ENCODE data around the gene SURF1. TPM values are rescaled to one million over a fixed set of nuclear protein-coding genes. Genes with fewer than 3 reads are reported as not detected.

SURF1 gene
- total RNA-seq, 1 experiment from 2014 or later = 47.9 TPM

DNA sequence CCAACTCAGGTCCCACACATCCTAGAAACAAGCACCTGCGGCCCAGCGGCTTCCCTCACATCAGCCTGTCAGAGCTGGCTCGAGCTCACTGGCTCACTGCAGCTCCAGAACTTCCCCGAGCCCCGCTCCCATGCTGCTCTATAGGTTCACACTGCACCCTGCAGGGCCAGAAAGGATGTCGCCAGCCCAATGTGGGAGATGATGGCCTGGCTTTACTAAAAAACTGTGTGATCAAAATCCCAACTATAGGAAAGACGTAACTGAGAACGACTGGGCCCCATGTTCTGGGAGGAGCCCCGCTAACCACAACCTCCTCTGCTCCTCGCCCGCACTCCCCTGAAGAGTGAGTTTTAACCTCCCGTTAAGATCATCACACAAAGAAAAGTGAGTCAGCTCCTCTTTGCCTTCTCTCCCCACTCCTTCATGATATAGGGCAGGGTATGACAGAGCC lies 15.0 kb upstream of the SURF1 start:
- Mint-ChIP-seq H3K4me3 (ENCODE audit: low read depth, unreplicated experiment) (no peak overlapping the region), H3K4me1 (ENCODE audit: low read depth, unreplicated experiment) (peaks cover 13% of the 10 kb centered on the region), H3K27me3 (ENCODE audit: unreplicated experiment) (no peaks in the 10 kb centered on the region), H3K9me3 (ENCODE audit: low read depth, unreplicated experiment) (no peaks in the 10 kb centered on the region), H3K27ac (ENCODE audit: unreplicated experiment) (no peak overlapping the region), H3K36me3 (ENCODE audit: insufficient read depth, unreplicated experiment) (peaks cover 35% of the 10 kb centered on the region)
- no peak for DNase-seq
- TF ChIP-seq, protein P1, sequence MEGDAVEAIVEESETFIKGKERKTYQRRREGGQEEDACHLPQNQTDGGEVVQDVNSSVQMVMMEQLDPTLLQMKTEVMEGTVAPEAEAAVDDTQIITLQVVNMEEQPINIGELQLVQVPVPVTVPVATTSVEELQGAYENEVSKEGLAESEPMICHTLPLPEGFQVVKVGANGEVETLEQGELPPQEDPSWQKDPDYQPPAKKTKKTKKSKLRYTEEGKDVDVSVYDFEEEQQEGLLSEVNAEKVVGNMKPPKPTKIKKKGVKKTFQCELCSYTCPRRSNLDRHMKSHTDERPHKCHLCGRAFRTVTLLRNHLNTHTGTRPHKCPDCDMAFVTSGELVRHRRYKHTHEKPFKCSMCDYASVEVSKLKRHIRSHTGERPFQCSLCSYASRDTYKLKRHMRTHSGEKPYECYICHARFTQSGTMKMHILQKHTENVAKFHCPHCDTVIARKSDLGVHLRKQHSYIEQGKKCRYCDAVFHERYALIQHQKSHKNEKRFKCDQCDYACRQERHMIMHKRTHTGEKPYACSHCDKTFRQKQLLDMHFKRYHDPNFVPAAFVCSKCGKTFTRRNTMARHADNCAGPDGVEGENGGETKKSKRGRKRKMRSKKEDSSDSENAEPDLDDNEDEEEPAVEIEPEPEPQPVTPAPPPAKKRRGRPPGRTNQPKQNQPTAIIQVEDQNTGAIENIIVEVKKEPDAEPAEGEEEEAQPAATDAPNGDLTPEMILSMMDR (IDR thresholded peaks at IDR 0.05; ENCODE audit: unreplicated experiment) = no peak
- BruUV-seq (replicated peaks) = no TSS peak
- CTCF ChIA-PET = no interaction called here
- intact Hi-C loops (cut with micrococcal nuclease; ENCODE audit: unreplicated experiment) = no loop called here

DNA sequence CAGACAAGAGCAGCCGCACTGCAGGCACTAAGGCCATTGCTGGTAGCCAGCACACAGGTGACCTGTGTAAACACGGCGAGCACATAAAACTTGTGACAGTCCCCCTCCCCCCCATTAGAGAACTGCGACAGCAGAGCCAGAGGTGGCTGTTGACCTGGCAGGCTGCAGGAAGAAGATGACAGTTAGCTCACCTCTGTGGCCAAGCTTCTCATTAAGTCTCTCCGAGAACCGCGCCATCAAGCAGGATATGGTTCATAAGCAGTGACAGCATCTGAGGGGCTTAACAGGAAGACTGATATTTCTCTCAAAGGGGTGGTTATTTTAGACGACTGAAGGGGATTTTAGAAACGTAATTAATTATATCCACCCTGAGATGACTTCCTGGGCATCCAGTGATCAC lies 14.4 kb upstream of the SURF1 start:
- H3K4me3 Mint-ChIP-seq (ENCODE audit: low read depth, unreplicated experiment) = no peak overlapping the region
- H3K9me3 Mint-ChIP-seq (ENCODE audit: low read depth, unreplicated experiment) = no peaks in the 10 kb centered on the region
- no peaks in the 10 kb centered on the region for H3K27me3 Mint-ChIP-seq (ENCODE audit: unreplicated experiment)
- BruUV-seq (replicated peaks) = no TSS peak
- CTCF ChIA-PET = no interaction called here
- TF ChIP-seq, protein P1 (IDR thresholded peaks at IDR 0.05; ENCODE audit: unreplicated experiment) = no peak
- no peak for DNase-seq
- peaks cover 13% of the 10 kb centered on the region for H3K4me1 Mint-ChIP-seq (ENCODE audit: low read depth, unreplicated experiment)
- H3K27ac Mint-ChIP-seq (ENCODE audit: unreplicated experiment) = no peak overlapping the region
- H3K36me3 Mint-ChIP-seq (ENCODE audit: insufficient read depth, unreplicated experiment) = peaks cover 35% of the 10 kb centered on the region
- intact Hi-C loops (cut with micrococcal nuclease; ENCODE audit: unreplicated experiment) = no loop called here

DNA sequence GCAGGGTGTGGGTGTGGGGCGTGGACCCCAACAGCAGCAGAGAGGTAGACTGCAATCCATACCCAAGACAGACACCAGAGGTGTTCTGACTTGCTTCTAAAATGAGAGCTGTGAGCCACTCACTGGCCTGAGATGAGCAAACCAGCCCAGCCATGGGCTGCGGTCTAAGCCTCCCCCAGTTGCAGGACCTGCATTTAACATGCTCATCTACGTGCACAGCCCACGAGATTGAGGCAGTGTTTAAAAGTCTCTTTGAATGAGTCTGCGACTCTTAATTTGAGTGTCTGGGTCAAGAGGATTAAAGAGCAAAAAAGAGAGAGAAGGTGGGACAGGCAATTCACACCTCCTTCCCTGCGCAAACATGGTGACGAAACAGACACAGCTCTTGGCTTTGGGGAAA lies 13.6 kb upstream of the SURF1 start:
- TF ChIP-seq, protein P1 (IDR thresholded peaks at IDR 0.05; ENCODE audit: unreplicated experiment) = no peak
- DNase-seq = no peak
- no peaks in the 10 kb centered on the region for H3K27me3 Mint-ChIP-seq (ENCODE audit: unreplicated experiment)
- intact Hi-C loops (cut with micrococcal nuclease; ENCODE audit: unreplicated experiment) = no loop called here
- BruUV-seq (replicated peaks) = no TSS peak
- no peak overlapping the region for H3K27ac Mint-ChIP-seq (ENCODE audit: unreplicated experiment)
- peaks cover 29% of the 10 kb centered on the region for H3K36me3 Mint-ChIP-seq (ENCODE audit: insufficient read depth, unreplicated experiment)
- CTCF ChIA-PET = interaction anchor here (0.6 kb wide), 1 partner anchor 200 kb away, joined by 3 read pairs; no protein-coding TSS in a partner anchor
- H3K4me1 Mint-ChIP-seq (ENCODE audit: low read depth, unreplicated experiment) = peaks cover 13% of the 10 kb centered on the region
- no peaks in the 10 kb centered on the region for H3K9me3 Mint-ChIP-seq (ENCODE audit: low read depth, unreplicated experiment)
- H3K4me3 Mint-ChIP-seq (ENCODE audit: low read depth, unreplicated experiment) = no peak overlapping the region

DNA sequence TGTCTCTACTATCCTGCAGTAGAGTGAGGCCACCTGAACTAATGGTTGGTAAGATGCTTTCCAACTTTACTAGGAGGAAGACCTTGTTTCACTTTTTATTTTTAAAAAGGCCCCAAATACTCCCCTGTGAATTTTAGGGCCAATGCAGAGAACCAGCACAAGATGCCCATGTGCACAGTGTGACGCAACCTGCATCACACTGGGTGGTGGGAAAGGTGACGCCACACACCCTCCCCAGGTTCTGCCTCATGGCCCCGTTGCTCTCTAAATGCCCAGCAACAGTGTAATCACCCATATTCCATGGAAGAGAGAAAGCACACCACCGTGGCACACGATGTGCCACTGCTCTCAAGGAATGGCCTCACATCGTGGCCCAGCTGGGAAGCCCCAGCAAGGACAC lies 13.1 kb upstream of the SURF1 start:
- no peak overlapping the region for H3K27ac Mint-ChIP-seq (ENCODE audit: unreplicated experiment)

More for the DNA sequence above, 13.1 kb upstream of the SURF1 start:
- intact Hi-C loops (cut with micrococcal nuclease; ENCODE audit: unreplicated experiment) = no loop called here
- DNase-seq = no peak
- TF ChIP-seq, protein P1 (IDR thresholded peaks at IDR 0.05; ENCODE audit: unreplicated experiment) = no peak
- Mint-ChIP-seq H3K27me3 (ENCODE audit: unreplicated experiment) (no peaks in the 10 kb centered on the region), H3K36me3 (ENCODE audit: insufficient read depth, unreplicated experiment) (peaks cover 24% of the 10 kb centered on the region), H3K4me3 (ENCODE audit: low read depth, unreplicated experiment) (no peak overlapping the region), H3K9me3 (ENCODE audit: low read depth, unreplicated experiment) (no peaks in the 10 kb centered on the region), H3K4me1 (ENCODE audit: low read depth, unreplicated experiment) (peaks cover 13% of the 10 kb centered on the region)
- CTCF ChIA-PET = interaction anchor here (0.6 kb wide), 1 partner anchor 199 kb away, joined by 3 read pairs; no protein-coding TSS in a partner anchor
- BruUV-seq (replicated peaks) = no TSS peak

Data from Calu3 (cell line).